Stomach (tissue), 4 donors: Measurements from ENCODE around the gene KPNA5.

Source experiments
- CTCF ChIP-seq, 7 experiments: fragments of 450-650 bp in 4 of 7; fragments of 200-600 bp in 3 of 7; sonication (generic) in 3 of 7; IDR thresholded peaks; one replicate each; pipeline ENCODE4 v1.5.1; 2016 to 2019; ENCODE audit warnings: antibody characterized with exemption in 7 of 7, control low read depth in 2 of 7, mild to moderate bottlenecking in 1 of 7
- EP300 ChIP-seq: sonication (generic); formaldehyde crosslinking; IDR thresholded peaks from one replicate; pipeline ENCODE4 v1.6.1; 2017; ENCODE audit warnings: antibody characterized with exemption
- POLR2A ChIP-seq, 4 donors: fragments of 450-650 bp; IDR thresholded peaks; one replicate each; pipeline ENCODE4 v1.6.1; 2016; ENCODE audit warnings: antibody characterized with exemption in 4 of 4, control low read depth in 2 of 4, mild to moderate bottlenecking in 1 of 4, moderate library complexity in 1 of 4
- POLR2AphosphoS5 ChIP-seq, 3 donors: sonication (generic); formaldehyde crosslinking; IDR thresholded peaks; one replicate each; pipeline ENCODE4 v1.6.1; 2016; ENCODE audit warnings: antibody characterized with exemption in 3 of 3

GRCh38 chr6:116741571-116741970, 60.6 kb downstream of the KPNA5 start:
- no peak for TF ChIP-seq EP300
- no peak for TF ChIP-seq CTCF (IDR thresholded peaks at IDR 0.05)
- no peak for TF ChIP-seq POLR2A (IDR thresholded peaks at IDR 0.05)
- TF ChIP-seq POLR2AphosphoS5 (IDR thresholded peaks at IDR 0.05) = no peak
